SK-N-SH (cell line): ENCODE results near the gene RBM38. TPM values are rescaled to one million over a fixed set of nuclear protein-coding genes. Genes with fewer than 3 reads are reported as not detected.

Experiments used
- CTCF ChIA-PET: fragments of 300-600, 350-600 bp; formaldehyde crosslinking; extraction: SDS; loops from one replicate; lab custom pipeline; 2021; lab: Yijun Ruan, JAX
- POLR2A ChIA-PET: fragments of 350-600 bp; sonication (Branson Sonifier 250); formaldehyde crosslinking; extraction: SDS; loops from one replicate; lab custom pipeline; 2020; ENCODE audit warnings: antibody characterized with exemption, inconsistent platforms; lab: Yijun Ruan, JAX
- DNase-seq: peaks from one replicate; pipeline ENCODE4 v3.0.0; 2012
- H2AFZ ChIP-seq: fragments of 200-600 bp; sonication (generic); 2 replicates; pipeline ENCODE4 v1.8.1; 2016; ENCODE audit warnings: antibody characterized with exemption, mild to moderate bottlenecking, low read depth
- H3F3A ChIP-seq: fragments of 200-600 bp; sonication (generic); replicated peaks from 2 replicates; pipeline ENCODE3; 2016; ENCODE audit warnings: antibody characterized with exemption, mild to moderate bottlenecking; ENCODE audit not compliant: insufficient read depth
- H3K27ac ChIP-seq, 2 experiments: fragments of 200-500 bp in 1 of 2; fragments of 200-600 bp in 1 of 2; sonication (Bioruptor generic) in 1 of 2; sonication (generic), shearing (Covaris generic) in 1 of 2; 2 replicates each; pipeline versions ENCODE4 v1.5.1 to v1.6.1; 2014 to 2016; ENCODE audit warnings: low read depth in 2 of 2, inconsistent platforms in 1 of 2, low read length in 1 of 2, mild to moderate bottlenecking in 1 of 2, mixed read lengths in 1 of 2
- H3K27me3 ChIP-seq: fragments of 200-600 bp; sonication (generic), shearing (Covaris generic); 2 replicates; pipeline ENCODE4 v1.6.1; 2016; ENCODE audit warnings: mixed run types; ENCODE audit not compliant: insufficient read depth
- H3K36me3 ChIP-seq, 2 experiments: fragments of 200-500 bp in 1 of 2; fragments of 200-600 bp in 1 of 2; sonication (Bioruptor generic) in 1 of 2; sonication (generic) in 1 of 2; replicated peaks in 1 of 2; 2 replicates each; pipeline versions ENCODE3 to v1.5.1; 2014 to 2016; ENCODE audit warnings: low read length in 1 of 2, mild to moderate bottlenecking in 1 of 2; ENCODE audit not compliant: insufficient read depth in 2 of 2, control insufficient read depth in 1 of 2
- H3K4me1 ChIP-seq, 2 experiments: fragments of 200-500 bp in 1 of 2; fragments of 200-600 bp in 1 of 2; sonication (Bioruptor generic) in 1 of 2; sonication (generic), shearing (Covaris generic) in 1 of 2; 2 replicates each; pipeline versions ENCODE4 v1.5.1 to v1.6.1; 2014 to 2016; ENCODE audit warnings: low read depth in 1 of 2, low read length in 1 of 2, mixed run types in 1 of 2; ENCODE audit not compliant: insufficient read depth in 2 of 2, control insufficient read depth in 1 of 2
- H3K4me2 ChIP-seq: fragments of 200-600 bp; sonication (generic), shearing (Covaris generic); 2 replicates; pipeline ENCODE4 v1.6.1; 2017; ENCODE audit warnings: mixed run types
- H3K4me3 ChIP-seq, 2 experiments: fragments of 200-500 bp in 1 of 2; fragments of 200-600 bp in 1 of 2; sonication (Bioruptor generic) in 1 of 2; sonication (generic), shearing (Covaris generic) in 1 of 2; 2 replicates each; pipeline versions ENCODE4 v1.5.1 to v1.8.1; 2014 to 2016; ENCODE audit warnings: low read depth in 2 of 2, inconsistent platforms in 1 of 2, low read length in 1 of 2, mild to moderate bottlenecking in 1 of 2, mixed read lengths in 1 of 2, moderate library complexity in 1 of 2
- H3K79me2 ChIP-seq: fragments of 200-600 bp; sonication (generic); 2 replicates; pipeline ENCODE4 v1.8.1; 2017; ENCODE audit warnings: mild to moderate bottlenecking; ENCODE audit not compliant: insufficient read depth
- H3K9ac ChIP-seq: fragments of 200-600 bp; sonication (generic); 2 replicates; pipeline ENCODE4 v1.6.1; 2017; ENCODE audit warnings: mixed run types
- H3K9me2 ChIP-seq: fragments of 200-600 bp; sonication (generic); 2 replicates; pipeline ENCODE4 v1.6.1; 2017; ENCODE audit warnings: mixed run types
- H3K9me3 ChIP-seq: fragments of 200-600 bp; sonication (generic); 2 replicates; pipeline ENCODE4 v1.6.1; 2017; ENCODE audit warnings: mixed run types, mild to moderate bottlenecking, moderate library complexity
- H4K20me1 ChIP-seq: fragments of 200-600 bp; sonication (generic); 2 replicates; pipeline ENCODE4 v1.6.1; 2017; ENCODE audit warnings: mild to moderate bottlenecking, mixed run types; ENCODE audit not compliant: insufficient read depth
- CHD2 ChIP-seq: fragments of 150-350 bp; IDR thresholded peaks from 2 replicates; pipeline ENCODE4 v1.6.1; 2018; ENCODE audit warnings: low read length; ENCODE audit not compliant: partially characterized antibody
- ELF1 ChIP-seq: IDR thresholded peaks from 2 replicates; pipeline ENCODE4 v1.4.0; 2012
- EZH2phosphoT487 ChIP-seq: fragments of 200-600 bp; sonication (generic); IDR thresholded peaks from 2 replicates; pipeline ENCODE4 v1.6.1; 2017; ENCODE audit warnings: low read depth, mixed run types, mild to moderate bottlenecking, antibody characterized with exemption, moderate library complexity, borderline replicate concordance
- FOXM1 ChIP-seq: IDR thresholded peaks from 2 replicates; pipeline ENCODE4 v1.4.0; 2012; ENCODE audit warnings: low read depth, mild to moderate bottlenecking
- GABPA ChIP-seq: IDR thresholded peaks from 2 replicates; pipeline ENCODE4 v1.4.0; 2012; ENCODE audit warnings: low read depth, mild to moderate bottlenecking
- MXI1 ChIP-seq: IDR thresholded peaks from 2 replicates; pipeline ENCODE4 v1.6.1; 2012; ENCODE audit warnings: mild to moderate bottlenecking, low read depth, low read length, improper control_type of control experiment
- NFIC ChIP-seq: IDR thresholded peaks from 2 replicates; pipeline ENCODE4 v1.4.0; 2012; ENCODE audit warnings: borderline replicate concordance
- NRF1 ChIP-seq: IDR thresholded peaks from 2 replicates; pipeline ENCODE4 v1.6.1; 2012; ENCODE audit warnings: low read depth, mild to moderate bottlenecking, low read length
- POLR2AphosphoS5 ChIP-seq: IDR thresholded peaks from 2 replicates; pipeline ENCODE4 v1.6.1; 2012; ENCODE audit warnings: low read depth, low read length
- RCOR1 ChIP-seq: fragments of 150-350 bp; IDR thresholded peaks from 2 replicates; pipeline ENCODE4 v1.6.1; 2017; ENCODE audit warnings: antibody characterized with exemption, low read length
- REST ChIP-seq: IDR thresholded peaks from 2 replicates; pipeline ENCODE4 v1.6.1; 2012; ENCODE audit warnings: mild to moderate bottlenecking, low read depth, low read length, moderate library complexity
- RFX5 ChIP-seq: IDR thresholded peaks from 2 replicates; pipeline ENCODE4 v1.6.1; 2012; ENCODE audit warnings: mild to moderate bottlenecking, improper control_type of control experiment, low read length
- RXRA ChIP-seq: IDR thresholded peaks from 2 replicates; pipeline ENCODE4 v1.4.0; 2012; ENCODE audit warnings: low read depth, mild to moderate bottlenecking, borderline replicate concordance
- SMC3 ChIP-seq: IDR thresholded peaks from 2 replicates; pipeline ENCODE4 v1.6.1; 2012; ENCODE audit warnings: low read depth, low read length, improper control_type of control experiment
- TCF12 ChIP-seq: IDR thresholded peaks from 2 replicates; pipeline ENCODE4 v1.4.0; 2012
- USF1 ChIP-seq: IDR thresholded peaks from 2 replicates; pipeline ENCODE4 v1.4.0; 2012; ENCODE audit warnings: low read depth, borderline replicate concordance
- USF2 ChIP-seq: fragments of 150-350 bp; IDR thresholded peaks from 2 replicates; pipeline ENCODE4 v1.6.1; 2017; ENCODE audit warnings: antibody characterized with exemption, low read length, low read depth, borderline replicate concordance
- ZBTB33 ChIP-seq: IDR thresholded peaks from 2 replicates; pipeline ENCODE4 v1.4.0; 2012; ENCODE audit warnings: low read depth, borderline replicate concordance
- WGBS: methylation state at CpG from one replicate; pipeline ENCODE4 v1.1.6; 2017; ENCODE audit warnings: low lambda C conversion rate; 5-methylcytosine and 5-hydroxymethylcytosine counted together
- polyA plus RNA-seq, 3 experiments: library from polyadenylated mRNA; depleted of rRNA; stranded (reverse); fragments of >200 nt; gene quantifications; 2 replicates each; pipeline ENCODE4 v1.2.3, GENCODE V29; 2012

Gene RBM38
- polyA plus RNA-seq, 1 of the 3 experiments (the other 2 are of a cell fraction), result 11.5 TPM

GRCh38 chr20:57415771-57416170 lies 24.6 kb downstream of the RBM38 start (continued):
- TF ChIP-seq NRF1 (no peak), ELF1 (no peak), SMC3 (no peak), CHD2 (no peak), USF2 (no peak), RCOR1 (no peak), RXRA (no peak)

- Histone ChIP-seq H3K9me2 (no peaks in the 10 kb centered on the region), H3F3A (peaks cover 3% of the 10 kb centered on the region), H3K4me1 (no peaks in the 10 kb centered on the region; a peak in 1 of 4 replicates), H2AFZ (no peak overlapping the region), H3K36me3 (no peaks in the 10 kb centered on the region), H3K4me3 (no peak overlapping the region), H3K79me2 (no peaks in the 10 kb centered on the region), H3K27ac (no peak overlapping the region), H3K27me3 (no peaks in the 10 kb centered on the region), H4K20me1 (no peaks in the 10 kb centered on the region), H3K9ac (no peak overlapping the region), H3K9me3 (no peaks in the 10 kb centered on the region), H3K4me2 (no peak overlapping the region)
- ChIA-PET CTCF (interaction anchor here (1.2 to 1.5 kb wide), 2 partner anchors 49 to 79 kb away, joined by 3 to 5 read pairs; no protein-coding TSS in a partner anchor), POLR2A (no interaction called here)
- TF ChIP-seq TCF12, result no peak
- no peak for TF ChIP-seq NFIC
- no peak for TF ChIP-seq POLR2AphosphoS5
- 71% methylated on average over 5 of the region's 15 CpGs for WGBS
- no peak for DNase-seq
Measured at GRCh38 chr20:57416296-57417022, 25.3 kb downstream of the RBM38 start.

GRCh38 chr20:57417051-57417689 lies 26.0 kb downstream of the RBM38 start:
- H4K20me1 ChIP-seq, result no peaks in the 10 kb centered on the region
- H3K4me3 ChIP-seq, result no peak overlapping the region
- peaks cover 3% of the 10 kb centered on the region for H3F3A ChIP-seq
- DNase-seq, result no peak
- no peak overlapping the region for H3K9ac ChIP-seq
- H3K9me2 ChIP-seq, result no peaks in the 10 kb centered on the region
- no peak overlapping the region for H2AFZ ChIP-seq
- H3K27ac ChIP-seq, result no peak overlapping the region
- no peaks in the 10 kb centered on the region for H3K79me2 ChIP-seq
- H3K4me2 ChIP-seq, result no peak overlapping the region
- H3K36me3 ChIP-seq, result no peaks in the 10 kb centered on the region
- CTCF ChIA-PET, result interaction anchor here (1.5 kb wide), 1 partner anchor 78 kb away, joined by 5 read pairs; no protein-coding TSS in a partner anchor
- H3K9me3 ChIP-seq, result no peaks in the 10 kb centered on the region
- H3K27me3 ChIP-seq, result no peaks in the 10 kb centered on the region
- no peaks in the 10 kb centered on the region; a peak in 1 of 4 replicates for H3K4me1 ChIP-seq
- POLR2A ChIA-PET, result no interaction called here
- WGBS, result 57% methylated on average over 6 of the region's 6 CpGs
- TF ChIP-seq TCF12 (no peak), NRF1 (no peak), MXI1 (no peak), ZBTB33 (no peak), GABPA (no peak), REST (no peak), FOXM1 (no peak), SMC3 (no peak), EZH2phosphoT487 (no peak), USF1 (no peak), RFX5 (no peak), POLR2AphosphoS5 (no peak), NFIC (no peak)
